Body of pancreas (tissue), 4 donors: Measurements from ENCODE around the gene GLT8D1. TPM values are rescaled to one million over a fixed set of nuclear protein-coding genes. Genes with fewer than 3 reads are reported as not detected.
A peak's percentile ranks its signal among the peaks of the same experiment; 100 is the strongest.

Source experiments
- ATAC-seq: fragments of 150-250 bp; one replicate; pipeline ENCODE4 v1.9.1; 2016
- DNase-seq, 4 donors: peaks; one replicate each; pipeline ENCODE4 v3.0.0-alpha.2; 2019
- H3K27ac ChIP-seq, 4 donors: fragments of 200-600 bp; sonication (generic); 1 replicate in 3 of 4; 2 replicates in 1 of 4; pipeline versions ENCODE4 v1.5.1 to v1.6.1; 2016 to 2019; ENCODE audit warnings: mild to moderate bottlenecking in 1 of 4, mixed read lengths in 1 of 4, moderate library complexity in 1 of 4
- H3K27me3 ChIP-seq, 2 donors: fragments of 200-600 bp; sonication (generic); one replicate each; pipeline ENCODE4 v1.6.0; 2016; ENCODE audit warnings: mild to moderate bottlenecking in 1 of 2
- H3K36me3 ChIP-seq, 2 donors: fragments of 200-600 bp; sonication (generic); replicated peaks in 1 of 2; 2 replicates each; pipeline ENCODE4 v1.5.1; 2016; ENCODE audit warnings: low read depth in 2 of 2; ENCODE audit not compliant: insufficient read depth in 1 of 2
- H3K4me1 ChIP-seq: fragments of 200-600 bp; sonication (generic); one replicate; pipeline ENCODE4 v1.6.0; 2016
- H3K4me3 ChIP-seq, 2 donors: fragments of 200-600 bp; sonication (generic); 1 replicate in 1 of 2; 2 replicates in 1 of 2; pipeline ENCODE4 v1.5.1; 2016 to 2019
- H3K9me3 ChIP-seq, 3 donors: fragments of 200-600 bp; sonication (generic); 1 replicate in 2 of 3; 2 replicates in 1 of 3; pipeline ENCODE4 v1.5.1; 2016
- POLR2A ChIP-seq, 3 donors: fragments of 450-650 bp; IDR thresholded peaks; one replicate each; pipeline ENCODE4 v1.6.1; 2016; ENCODE audit warnings: antibody characterized with exemption in 3 of 3, mild to moderate bottlenecking in 2 of 3
- WGBS, 2 donors: methylation state at CpG; one replicate each; pipeline ENCODE4 v1.1.5; 2017; 5-methylcytosine and 5-hydroxymethylcytosine counted together
- intact Hi-C: fragments of 100-400 bp; cut with DNase I; formaldehyde crosslinking; loops from one replicate; pipeline ENCODE4 v1.15.1; 2023
- total RNA-seq, 2 donors: library from RNA; depleted of rRNA; stranded (reverse); fragments of >200 nt; gene quantifications; one replicate each; pipeline ENCODE4 v1.1.0, GENCODE V29; 2016
- TF ChIP-seq, protein P1 (sequence below), 7 experiments: fragments of 450-650 bp in 4 of 7; fragments of 200-600 bp in 3 of 7; sonication (generic) in 3 of 7; IDR thresholded peaks; one replicate each; pipeline ENCODE4 v1.5.1; 2016 to 2019; ENCODE audit warnings: antibody characterized with exemption in 7 of 7

Gene GLT8D1
- total RNA-seq, 2 donors from 2014 or later: 43.8 to 92.0 TPM

DNA sequence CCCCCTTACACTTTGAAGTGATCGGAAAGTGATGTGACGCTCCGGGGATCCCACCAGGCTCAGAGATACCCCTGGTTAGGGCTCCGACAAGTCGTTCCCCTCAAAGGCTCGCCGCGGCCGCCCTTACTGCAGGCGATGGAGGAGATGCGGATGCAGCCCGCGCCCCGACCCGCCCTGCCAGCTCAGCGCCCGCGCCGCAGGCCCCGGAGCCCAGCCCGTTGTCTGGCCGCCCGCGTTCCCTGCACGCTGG, 228 bp downstream of the GLT8D1 start:
- Histone ChIP-seq H3K36me3 (peaks cover 0 to 1% of the 10 kb centered on the region in 2 donors), H3K27me3 (no peaks in the 10 kb centered on the region), H3K4me1 (peaks cover 33% of the 10 kb centered on the region), H3K27ac (peak overlapping the region; percentile 56 to 89 (median 72)), H3K4me3 (peak overlapping the region; percentile 89 to 92), H3K9me3 (no peaks in the 10 kb centered on the region)
- no peak for ATAC-seq
- intact Hi-C loops: no loop called here
- 0% methylated on average over 25 of the region's 25 CpGs; no CpG with 5 or more reads in 1 of the 2 donors for WGBS, 2 donors
- no peak for DNase-seq
- no peak for TF ChIP-seq POLR2A (IDR thresholded peaks at IDR 0.05)
- TF ChIP-seq, protein P1, sequence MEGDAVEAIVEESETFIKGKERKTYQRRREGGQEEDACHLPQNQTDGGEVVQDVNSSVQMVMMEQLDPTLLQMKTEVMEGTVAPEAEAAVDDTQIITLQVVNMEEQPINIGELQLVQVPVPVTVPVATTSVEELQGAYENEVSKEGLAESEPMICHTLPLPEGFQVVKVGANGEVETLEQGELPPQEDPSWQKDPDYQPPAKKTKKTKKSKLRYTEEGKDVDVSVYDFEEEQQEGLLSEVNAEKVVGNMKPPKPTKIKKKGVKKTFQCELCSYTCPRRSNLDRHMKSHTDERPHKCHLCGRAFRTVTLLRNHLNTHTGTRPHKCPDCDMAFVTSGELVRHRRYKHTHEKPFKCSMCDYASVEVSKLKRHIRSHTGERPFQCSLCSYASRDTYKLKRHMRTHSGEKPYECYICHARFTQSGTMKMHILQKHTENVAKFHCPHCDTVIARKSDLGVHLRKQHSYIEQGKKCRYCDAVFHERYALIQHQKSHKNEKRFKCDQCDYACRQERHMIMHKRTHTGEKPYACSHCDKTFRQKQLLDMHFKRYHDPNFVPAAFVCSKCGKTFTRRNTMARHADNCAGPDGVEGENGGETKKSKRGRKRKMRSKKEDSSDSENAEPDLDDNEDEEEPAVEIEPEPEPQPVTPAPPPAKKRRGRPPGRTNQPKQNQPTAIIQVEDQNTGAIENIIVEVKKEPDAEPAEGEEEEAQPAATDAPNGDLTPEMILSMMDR (IDR thresholded peaks at IDR 0.05): no peak

DNA sequence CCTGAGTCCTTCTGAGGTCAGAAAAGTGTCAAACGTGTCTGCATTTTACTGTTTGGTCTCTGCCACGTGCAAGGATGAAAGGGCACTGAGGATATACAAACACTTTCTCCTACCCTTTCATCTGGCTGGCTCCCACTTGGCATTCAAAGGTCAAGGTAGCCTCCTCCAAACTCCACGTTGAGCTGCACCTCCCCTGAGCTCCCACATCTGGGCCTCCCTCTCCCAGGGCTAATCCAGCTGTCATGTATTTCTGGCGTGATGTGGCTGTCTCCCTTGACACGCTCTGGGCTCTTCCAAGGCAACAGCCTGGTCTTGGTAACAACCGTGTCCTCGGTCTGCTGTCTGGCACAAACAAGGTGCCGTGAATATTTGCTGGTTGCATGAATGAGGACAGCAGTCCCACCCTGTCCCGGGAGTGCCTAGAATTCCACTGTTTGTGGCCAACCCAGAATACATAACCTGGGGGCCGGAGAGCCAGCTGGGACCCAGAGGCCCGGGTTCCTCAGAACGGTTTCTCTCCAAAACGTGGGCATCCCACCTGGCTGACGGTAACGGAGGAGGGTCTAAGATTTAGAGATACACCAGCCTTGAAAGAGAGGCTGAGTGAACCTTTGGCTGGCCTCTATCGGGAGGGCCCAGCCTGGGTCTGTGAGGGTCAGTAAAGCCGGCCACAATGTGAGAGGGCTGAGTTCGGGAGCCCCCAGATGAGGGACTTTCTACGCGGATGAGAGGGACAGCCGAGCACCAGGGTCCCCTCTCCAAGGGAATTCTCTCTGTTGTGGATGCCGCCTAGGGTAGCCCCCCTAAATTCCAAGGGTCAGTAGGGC, 767 bp downstream of the GLT8D1 start:
- Histone ChIP-seq H3K4me1 (peaks cover 33% of the 10 kb centered on the region), H3K4me3 (peak overlapping the region; percentile 89 to 92), H3K9me3 (no peaks in the 10 kb centered on the region), H3K27me3 (no peaks in the 10 kb centered on the region), H3K36me3 (peaks cover 0 to 1% of the 10 kb centered on the region in 2 donors), H3K27ac (peak overlapping the region; percentile 56 to 89 (median 72))
- intact Hi-C loops: no loop called here
- DNase-seq (peak in 3 of 4 donors; percentile 31 to 46 (median 36)), ATAC-seq (no peak)
- TF ChIP-seq POLR2A (IDR thresholded peaks at IDR 0.05): no peak
- TF ChIP-seq, protein P1 (IDR thresholded peaks at IDR 0.05): no peak
- WGBS, 2 donors: 2 to 3% methylated on average over 11 to 22 of the region's 22 CpGs

DNA sequence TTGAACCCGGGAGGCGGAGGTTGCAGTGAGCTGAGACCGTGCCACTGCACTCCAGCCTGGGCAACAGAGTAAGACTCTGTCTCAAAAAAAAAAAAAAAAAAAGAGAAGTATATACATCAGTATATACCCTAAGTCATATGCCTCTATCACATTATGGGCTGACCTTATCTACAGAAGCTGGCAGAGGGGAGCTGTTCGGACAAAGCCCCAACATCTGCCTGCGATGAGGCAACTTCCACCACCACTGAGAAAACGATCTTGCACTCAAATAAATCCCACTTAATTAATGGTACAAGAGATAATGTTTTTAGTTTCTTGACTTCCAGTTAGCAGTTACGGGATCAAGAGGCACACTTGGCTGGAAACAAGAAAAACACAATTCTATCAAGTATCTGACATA, 2.2 kb downstream of the GLT8D1 start:
- DNase-seq (no peak), ATAC-seq (no peak)
- H3K9me3 ChIP-seq: no peaks in the 10 kb centered on the region
- TF ChIP-seq, protein P1 (IDR thresholded peaks at IDR 0.05): no peak
- TF ChIP-seq POLR2A (IDR thresholded peaks at IDR 0.05): no peak
- peaks cover 33% of the 10 kb centered on the region for H3K4me1 ChIP-seq
- peaks cover 0 to 3% of the 10 kb centered on the region in 2 donors for H3K36me3 ChIP-seq
- WGBS, 2 donors: 73 to 75% methylated on average over 7 of the region's 7 CpGs
- no peak overlapping the region for H3K4me3 ChIP-seq
- H3K27me3 ChIP-seq: no peaks in the 10 kb centered on the region
- peak overlapping the region in 2 of 4 donors; percentile 83 to 89 for H3K27ac ChIP-seq
- intact Hi-C loops: no loop called here

DNA sequence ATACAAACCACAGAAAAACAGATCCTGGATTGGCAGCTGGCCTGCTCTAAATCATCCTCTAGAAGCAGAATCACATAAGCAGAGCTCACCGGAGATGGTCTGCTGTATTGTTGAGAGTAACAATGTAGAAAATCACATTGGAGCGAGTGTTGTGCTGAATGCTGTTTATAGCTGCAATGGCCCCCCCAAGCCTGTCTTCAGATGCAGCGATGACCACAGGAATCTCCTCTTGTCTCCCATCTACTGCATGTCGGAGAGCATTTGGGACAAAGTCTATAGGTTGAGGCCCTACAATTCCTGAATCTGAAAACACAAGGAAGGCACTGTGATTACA, 8.0 kb downstream of the GLT8D1 start:
- intact Hi-C loops: no loop called here
- Histone ChIP-seq H3K36me3 (peaks cover 9 to 33% of the 10 kb centered on the region in 2 donors), H3K27ac (no peak overlapping the region), H3K27me3 (no peaks in the 10 kb centered on the region), H3K9me3 (no peaks in the 10 kb centered on the region), H3K4me1 (no peaks in the 10 kb centered on the region), H3K4me3 (no peak overlapping the region)
- ATAC-seq (no peak), DNase-seq (no peak)
- TF ChIP-seq, protein P1 (IDR thresholded peaks at IDR 0.05): no peak
- no peak for TF ChIP-seq POLR2A (IDR thresholded peaks at IDR 0.05)
- WGBS, 2 donors: 89 to 92% methylated on average over 4 of the region's 4 CpGs
